ENCODE results near the gene RFX7.

RFX7 gene

DNA sequence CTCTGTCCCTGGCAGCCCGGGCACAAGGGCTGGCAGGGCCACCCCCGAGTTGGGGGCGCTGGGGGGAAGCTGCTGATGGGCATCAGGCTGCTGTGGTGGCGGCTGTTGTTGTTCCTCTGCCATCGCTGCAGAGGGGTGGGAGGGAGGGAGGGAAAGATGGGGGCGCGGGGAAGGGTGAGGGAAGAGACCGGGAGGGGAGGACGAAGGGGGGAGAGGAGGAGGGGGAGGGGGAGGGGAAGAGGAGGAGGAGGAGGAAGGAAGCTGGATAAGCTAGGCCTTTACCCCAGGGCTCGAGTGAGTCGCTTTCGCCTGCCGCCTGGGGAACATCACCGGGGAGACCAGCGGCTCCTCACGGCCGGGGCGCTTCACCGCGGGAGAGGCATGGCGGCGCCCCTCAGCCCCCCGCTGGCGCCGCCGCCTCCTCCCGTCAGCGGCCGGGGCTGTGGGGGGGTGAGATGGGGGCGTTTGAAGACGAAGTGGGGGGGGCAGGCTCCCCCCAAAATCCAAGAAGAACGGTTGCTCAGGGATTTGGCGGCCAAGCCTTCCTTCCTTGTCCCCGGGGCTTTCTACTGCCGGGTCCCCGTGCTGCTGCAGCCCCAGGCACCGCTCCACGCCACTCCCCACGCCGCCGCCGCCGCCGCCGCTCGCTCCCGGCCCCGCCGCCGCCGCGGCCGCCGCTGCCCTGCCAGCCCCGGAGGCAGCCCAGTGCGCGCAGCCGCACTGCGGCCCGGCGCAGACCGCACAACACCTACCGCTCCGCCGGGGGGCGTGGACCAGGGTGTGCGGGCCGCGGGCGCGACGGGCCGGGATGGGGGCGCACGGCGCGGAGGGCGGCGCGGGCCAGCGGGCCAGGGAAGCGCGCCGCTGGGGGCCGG, at the start of gene RFX7:
TSS of gene RFX7 (minus strand) at position 717 of the 875 bp plus-strand sequence. CDS start at position 123, 594 bp downstream.
- peak; percentile 76 for DNase-seq (ENCODE audit: extremely low spot score)
- TF ChIP-seq, protein P1, sequence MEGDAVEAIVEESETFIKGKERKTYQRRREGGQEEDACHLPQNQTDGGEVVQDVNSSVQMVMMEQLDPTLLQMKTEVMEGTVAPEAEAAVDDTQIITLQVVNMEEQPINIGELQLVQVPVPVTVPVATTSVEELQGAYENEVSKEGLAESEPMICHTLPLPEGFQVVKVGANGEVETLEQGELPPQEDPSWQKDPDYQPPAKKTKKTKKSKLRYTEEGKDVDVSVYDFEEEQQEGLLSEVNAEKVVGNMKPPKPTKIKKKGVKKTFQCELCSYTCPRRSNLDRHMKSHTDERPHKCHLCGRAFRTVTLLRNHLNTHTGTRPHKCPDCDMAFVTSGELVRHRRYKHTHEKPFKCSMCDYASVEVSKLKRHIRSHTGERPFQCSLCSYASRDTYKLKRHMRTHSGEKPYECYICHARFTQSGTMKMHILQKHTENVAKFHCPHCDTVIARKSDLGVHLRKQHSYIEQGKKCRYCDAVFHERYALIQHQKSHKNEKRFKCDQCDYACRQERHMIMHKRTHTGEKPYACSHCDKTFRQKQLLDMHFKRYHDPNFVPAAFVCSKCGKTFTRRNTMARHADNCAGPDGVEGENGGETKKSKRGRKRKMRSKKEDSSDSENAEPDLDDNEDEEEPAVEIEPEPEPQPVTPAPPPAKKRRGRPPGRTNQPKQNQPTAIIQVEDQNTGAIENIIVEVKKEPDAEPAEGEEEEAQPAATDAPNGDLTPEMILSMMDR (IDR thresholded peaks at IDR 0.05; ENCODE audit: control extremely low read depth, extremely low read depth, low read depth, missing control alignments) = no peak
- CTCF ChIA-PET = no interaction called here
- POLR2A ChIA-PET = no interaction called here

DNA sequence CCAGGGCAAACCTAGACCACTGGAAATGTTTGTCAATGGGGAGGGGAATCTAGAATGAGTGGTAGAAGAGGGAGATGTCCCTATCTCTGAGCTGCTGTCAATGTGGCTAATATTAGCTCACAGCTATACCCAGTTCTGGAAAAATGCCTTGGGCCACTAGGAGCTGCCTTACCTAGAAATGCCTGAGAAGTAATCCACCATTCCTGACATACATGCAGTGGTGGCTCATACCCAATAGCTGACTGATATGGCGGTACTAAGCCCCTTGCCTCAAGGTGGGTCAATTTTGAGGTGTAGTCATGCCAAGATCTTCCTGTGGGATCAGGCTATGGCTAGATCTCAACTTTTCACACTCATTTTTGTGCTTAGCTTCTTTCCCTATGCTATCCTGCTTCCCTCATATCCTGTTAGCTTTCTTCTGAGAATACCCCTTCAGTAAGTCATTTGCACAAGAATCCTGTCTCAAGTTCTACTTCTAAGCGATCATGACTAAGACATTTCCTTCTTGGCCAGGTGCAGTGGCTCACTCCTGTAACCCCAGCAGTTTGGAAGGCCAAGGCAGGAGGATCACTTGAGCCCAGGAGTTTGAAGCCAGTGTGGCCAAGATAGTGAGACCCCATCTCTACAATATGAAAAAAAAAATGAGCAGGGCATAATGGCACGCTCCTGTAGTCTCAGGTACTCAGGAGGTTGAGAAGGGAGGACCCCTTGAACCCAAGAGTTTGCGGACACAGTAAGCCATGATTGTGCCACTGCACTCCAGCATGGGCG, 49.1 kb upstream of the RFX7 start:
- CTCF ChIA-PET = interaction anchor here (1.2 to 4.4 kb wide), 3 partner anchors 8 to 47 kb away, joined by 5 to 27 read pairs (median 6); no protein-coding TSS in a partner anchor
- DNase-seq (ENCODE audit: extremely low spot score) = no peak
- POLR2A ChIA-PET = no interaction called here
- TF ChIP-seq, protein P1 (IDR thresholded peaks at IDR 0.05; ENCODE audit: control extremely low read depth, extremely low read depth, low read depth, missing control alignments) = no peak

DNA sequence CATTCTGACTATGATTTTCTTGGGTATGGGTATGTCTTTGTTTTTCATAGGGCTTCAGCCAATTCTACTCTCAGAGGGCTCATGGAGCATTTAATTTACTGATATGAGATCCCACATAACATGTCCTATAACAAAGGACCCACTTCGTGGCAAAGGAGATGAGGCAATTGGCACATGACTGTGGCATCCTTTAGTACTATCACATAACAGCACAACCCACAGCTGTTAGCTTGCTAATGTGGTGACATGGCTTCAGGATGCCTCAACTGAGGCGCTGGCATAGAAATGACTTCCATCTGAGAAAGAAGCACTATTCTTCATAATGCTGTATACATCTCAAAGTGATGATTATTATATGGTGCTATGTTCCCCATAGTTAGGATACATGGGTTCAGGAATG, 48.1 kb upstream of the RFX7 start:
- TF ChIP-seq, protein P1 (IDR thresholded peaks at IDR 0.05; ENCODE audit: control extremely low read depth, extremely low read depth, low read depth, missing control alignments) = no peak
- ChIA-PET CTCF (interaction anchor here (1.2 to 1.5 kb wide), 2 partner anchors 43 to 46 kb away, joined by 5 to 6 read pairs; no protein-coding TSS in a partner anchor), POLR2A (no interaction called here)
- DNase-seq (ENCODE audit: extremely low spot score) = no peak

DNA sequence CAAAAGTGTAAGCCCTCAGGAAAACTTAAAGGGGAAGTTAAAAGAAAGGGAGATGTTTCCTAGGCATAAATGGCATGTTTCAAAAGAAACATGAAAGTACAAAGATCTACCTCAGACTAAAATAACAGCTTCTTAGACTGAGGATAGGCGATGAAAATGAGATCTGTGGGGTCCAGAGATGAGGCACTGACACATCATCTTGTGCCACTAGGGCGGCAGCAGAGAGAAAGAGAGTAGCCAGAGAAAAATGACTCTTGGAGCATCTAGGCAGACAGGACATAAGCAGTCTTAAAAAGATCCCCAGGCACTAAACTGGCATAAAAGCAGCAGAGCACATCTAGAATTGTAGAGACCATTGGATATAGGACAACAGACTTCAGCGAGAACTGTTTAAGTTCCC, 42.5 kb upstream of the RFX7 start:
- CTCF ChIA-PET = interaction anchor here (3.0 kb wide), 1 partner anchor 9 kb away, joined by 27 read pairs; no protein-coding TSS in a partner anchor

DNA sequence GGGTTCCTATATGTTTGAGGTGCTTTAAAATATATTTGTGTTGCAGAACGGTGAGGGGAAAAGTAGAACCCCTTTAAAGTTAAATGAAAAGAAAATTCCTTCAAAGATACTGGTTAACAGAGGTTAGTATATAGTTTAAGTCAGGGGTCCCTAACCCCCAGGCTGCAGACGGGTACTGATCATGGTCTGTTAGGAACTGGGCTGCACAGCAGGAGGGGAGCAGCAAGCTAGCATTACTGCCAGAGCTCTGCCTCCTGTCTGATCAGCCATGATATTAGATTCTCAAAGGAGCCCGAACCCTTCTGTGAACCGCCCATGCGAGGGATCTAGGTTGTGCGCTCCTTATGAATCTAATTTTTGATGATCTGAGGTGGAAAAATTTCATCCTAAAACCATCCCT, 37.5 kb upstream of the RFX7 start:
- ChIA-PET POLR2A (no interaction called here), CTCF (interaction anchor here (1.3 kb wide), 1 partner anchor 36 kb away, joined by 3 read pairs; no protein-coding TSS in a partner anchor)
- TF ChIP-seq, protein P1 (IDR thresholded peaks at IDR 0.05; ENCODE audit: control extremely low read depth, extremely low read depth, low read depth, missing control alignments) = no peak
- no peak for DNase-seq (ENCODE audit: extremely low spot score)

More for the DNA sequence above, 42.5 kb upstream of the RFX7 start:
- TF ChIP-seq, protein P1 (IDR thresholded peaks at IDR 0.05; ENCODE audit: control extremely low read depth, extremely low read depth, low read depth, missing control alignments) = no peak
- POLR2A ChIA-PET = no interaction called here
- DNase-seq (ENCODE audit: extremely low spot score) = no peak

DNA sequence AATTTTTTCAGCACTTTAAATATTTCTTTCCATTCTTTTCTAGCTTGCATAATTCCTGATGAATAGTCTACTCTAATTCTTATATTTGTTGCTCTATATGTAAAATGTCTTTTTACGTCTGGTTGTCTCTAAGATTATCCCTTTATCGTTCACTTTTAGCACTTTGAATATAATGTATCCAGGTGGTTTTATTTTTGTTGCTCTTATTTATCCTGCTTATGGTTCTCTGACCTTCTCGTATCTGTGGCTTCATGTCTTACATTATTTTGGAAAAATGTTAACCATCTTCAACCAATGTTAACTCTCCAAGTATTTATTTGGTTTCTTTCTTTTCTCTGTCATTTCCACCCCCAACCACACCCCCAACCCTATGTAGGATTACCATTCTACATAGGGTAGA, 30.0 kb upstream of the RFX7 start:
- no peak for DNase-seq (ENCODE audit: extremely low spot score)
- CTCF ChIA-PET = no interaction called here
- POLR2A ChIA-PET = no interaction called here
- TF ChIP-seq, protein P1 (IDR thresholded peaks at IDR 0.05; ENCODE audit: control extremely low read depth, extremely low read depth, low read depth, missing control alignments) = no peak
